ENCODE data around the gene MRPL21. TPM values are rescaled to one million over a fixed set of nuclear protein-coding genes. Genes with fewer than 3 reads are reported as not detected.

MRPL21 gene
- polyA plus RNA-seq, 10 donors = 36.1 to 57.3 (median 47.5) TPM

- DNase-seq = no peak
Measured at GRCh38 chr11:68936358-68936636, 32.7 kb upstream of the MRPL21 start.

DNA sequence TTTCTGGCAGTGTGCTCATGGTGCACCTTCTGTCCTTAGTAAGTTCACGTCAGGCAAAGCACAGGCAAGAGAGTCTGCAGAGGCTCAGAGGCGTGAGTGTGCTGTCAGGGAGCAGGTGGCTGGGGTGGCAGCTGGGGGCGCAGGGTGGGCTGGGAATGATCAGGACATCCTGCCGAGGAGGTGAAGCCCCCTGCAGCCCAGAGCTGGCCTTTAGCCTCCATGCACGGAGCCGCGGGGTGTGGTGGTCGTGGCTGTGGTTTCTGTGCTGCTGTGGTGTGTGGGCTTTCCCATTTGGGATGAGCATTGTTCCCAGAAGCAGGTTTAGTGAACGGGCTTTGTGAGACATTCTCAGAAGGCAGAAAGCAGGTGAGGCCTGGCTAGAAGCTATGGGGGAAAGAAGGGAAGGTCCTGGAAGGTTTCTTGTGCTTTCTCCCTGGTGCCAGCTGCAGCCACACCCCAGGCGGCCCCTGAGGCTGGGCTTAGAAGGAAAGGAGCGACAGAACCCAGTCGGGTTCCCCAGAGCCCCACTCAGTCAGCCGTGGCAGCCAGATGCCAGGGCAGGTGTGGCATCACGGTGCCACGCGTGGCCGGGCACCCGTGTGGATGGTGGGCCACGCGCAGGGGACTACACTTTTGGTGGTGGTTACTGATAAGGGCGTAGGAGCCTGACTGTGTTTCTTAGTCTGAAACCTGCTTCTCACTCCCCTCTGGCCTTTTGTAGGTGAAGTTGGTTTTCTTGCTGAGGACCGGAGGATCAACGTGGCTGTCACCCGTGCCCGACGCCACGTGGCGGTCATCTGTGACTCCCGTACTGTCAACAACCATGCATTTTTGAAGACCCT is 32.1 kb upstream of the MRPL21 start:
- DNase-seq = no peak

DNA sequence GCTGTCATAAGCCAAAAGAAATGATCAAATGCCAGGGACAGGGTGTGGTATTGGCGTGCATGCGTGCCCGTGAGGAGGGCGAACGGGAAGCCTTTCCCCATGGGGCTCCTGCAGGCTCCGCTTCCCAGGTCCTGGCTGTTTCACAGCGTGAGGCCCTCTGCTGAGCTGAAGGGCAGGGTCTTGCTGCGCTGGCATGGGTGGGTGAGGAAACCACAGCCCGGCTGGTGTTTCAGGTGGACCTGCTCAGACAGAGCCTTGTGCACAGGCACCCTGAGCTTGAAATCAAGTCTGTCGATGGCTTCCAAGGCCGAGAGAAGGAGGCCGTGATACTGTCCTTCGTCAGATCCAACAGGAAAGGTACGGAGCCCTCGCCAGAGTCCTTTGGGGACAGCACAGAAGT is 31.4 kb upstream of the MRPL21 start:
- no peak for DNase-seq

DNA sequence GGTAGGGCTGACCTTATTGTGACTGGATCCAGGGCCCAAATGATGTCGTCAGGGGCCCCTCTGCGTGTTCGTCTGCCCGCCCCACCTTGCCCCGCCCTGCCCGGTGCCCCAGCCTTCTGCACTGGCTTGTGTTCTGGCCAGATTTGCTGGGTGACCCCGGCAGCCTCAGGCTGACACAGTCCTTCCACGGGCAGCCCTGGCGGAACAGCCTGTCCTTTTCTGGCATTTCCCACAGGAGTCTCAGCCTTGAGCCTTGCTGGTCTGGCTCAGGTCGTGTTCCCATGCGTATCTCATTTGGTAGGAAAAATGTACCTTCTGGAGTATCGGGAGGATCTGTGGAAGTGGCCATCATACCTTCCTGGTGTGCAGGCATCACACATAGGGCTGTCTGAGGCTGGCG is 31.0 kb upstream of the MRPL21 start:
- DNase-seq = no peak

GRCh38 chr11:68934321-68934645 is 30.7 kb upstream of the MRPL21 start:
- no peak for DNase-seq

DNA sequence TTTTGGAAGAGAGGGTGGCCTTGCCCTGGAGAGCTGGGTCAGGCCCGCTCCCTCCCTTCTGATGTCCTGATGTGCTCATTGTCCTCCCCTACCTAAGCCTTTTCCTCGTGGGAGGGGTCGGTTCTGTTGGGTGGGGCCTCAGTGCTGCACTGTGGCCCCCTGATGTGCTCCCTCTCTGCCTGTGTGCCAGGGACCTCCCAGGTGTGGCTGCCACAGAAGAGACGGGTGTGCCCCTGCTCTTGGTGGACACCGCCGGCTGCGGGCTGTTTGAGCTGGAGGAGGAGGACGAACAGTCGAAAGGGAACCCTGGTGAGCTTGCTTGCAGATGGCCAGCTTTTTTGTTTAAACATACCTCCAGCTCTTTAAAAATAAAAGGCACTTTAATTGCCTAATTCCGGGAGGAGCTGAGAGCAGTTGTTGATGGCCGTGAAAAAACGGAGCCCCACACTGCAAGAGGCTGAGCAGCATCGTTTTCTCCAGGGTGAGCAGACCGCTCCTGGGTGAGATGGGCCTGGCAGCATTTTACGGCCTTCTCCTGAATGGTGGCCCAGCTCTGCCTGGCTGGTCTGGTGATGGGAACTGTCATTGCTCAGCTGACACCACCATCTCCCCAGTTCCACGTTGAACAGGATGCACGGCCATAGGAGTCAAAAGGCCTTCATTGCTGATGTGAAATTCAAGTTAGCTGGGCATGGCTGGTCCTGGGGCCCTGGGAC is 30.1 kb upstream of the MRPL21 start:
- DNase-seq = no peak

- DNase-seq = no peak
Measured at GRCh38 chr11:68932933-68933577, 29.4 kb upstream of the MRPL21 start.

DNA sequence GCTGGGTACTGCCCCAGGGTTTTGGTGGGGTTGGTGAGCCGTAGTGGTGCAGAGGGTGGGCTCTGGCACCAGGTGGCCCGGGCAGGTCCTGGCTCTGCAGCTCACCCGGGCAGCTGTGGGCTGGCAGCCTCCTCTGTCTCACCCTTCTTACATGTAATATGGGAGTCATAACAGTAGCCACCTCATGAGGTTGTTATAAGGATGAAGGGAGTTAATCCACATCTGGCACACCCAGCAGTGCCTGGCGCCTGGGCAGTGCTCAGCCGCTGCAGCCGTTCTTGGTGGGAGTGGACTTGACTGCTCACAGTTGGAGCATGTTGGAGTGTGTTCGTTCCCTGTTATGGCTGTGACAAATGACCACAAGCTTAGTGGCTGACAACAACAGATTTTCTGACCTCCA is 28.7 kb upstream of the MRPL21 start:
- no peak for DNase-seq

- DNase-seq = no peak
Measured at GRCh38 chr11:68931911-68932310, 28.3 kb upstream of the MRPL21 start.

DNA sequence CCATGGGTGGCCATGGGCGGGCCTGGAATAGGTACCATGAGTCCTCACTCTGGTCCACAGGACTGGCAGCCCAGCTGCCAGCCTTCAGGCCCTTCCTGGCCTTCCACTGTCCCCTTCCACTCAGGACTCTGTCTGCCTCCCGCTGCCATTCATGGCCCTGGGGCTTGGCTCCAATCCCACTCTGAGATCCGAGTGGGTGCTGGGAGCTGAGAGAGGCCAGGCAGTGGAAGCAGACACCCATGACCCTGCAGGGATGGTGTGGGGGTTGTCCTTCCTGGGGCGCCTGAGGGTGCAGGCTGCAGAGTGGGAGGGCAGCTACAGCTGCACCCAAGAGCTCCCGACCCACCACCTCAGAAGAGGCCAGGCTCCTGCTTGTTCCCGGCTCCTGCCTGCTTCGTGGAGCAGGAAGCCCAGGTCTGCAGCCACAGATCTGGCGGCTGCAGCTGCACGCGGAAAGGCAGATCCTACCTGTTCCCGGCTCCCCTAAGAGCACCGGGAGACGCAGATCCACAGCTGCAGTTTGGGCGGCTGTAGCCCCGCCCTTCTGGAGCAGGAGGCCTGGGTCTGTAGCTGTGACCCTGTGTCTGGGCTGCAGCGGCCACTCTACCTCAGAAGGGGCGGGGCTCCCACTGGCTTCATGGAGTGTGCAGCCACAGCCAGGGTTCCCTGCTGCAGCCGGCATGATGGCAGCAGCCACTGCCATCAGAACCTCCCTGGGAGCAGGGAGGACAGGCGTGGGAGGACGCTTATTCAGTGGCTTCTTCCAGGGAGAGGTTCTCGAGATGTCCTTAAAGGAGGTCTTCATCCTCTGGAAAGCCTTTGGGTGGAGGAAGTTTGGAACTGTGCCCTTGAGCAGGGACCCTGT is 27.6 kb upstream of the MRPL21 start:
- no peak for DNase-seq

DNA sequence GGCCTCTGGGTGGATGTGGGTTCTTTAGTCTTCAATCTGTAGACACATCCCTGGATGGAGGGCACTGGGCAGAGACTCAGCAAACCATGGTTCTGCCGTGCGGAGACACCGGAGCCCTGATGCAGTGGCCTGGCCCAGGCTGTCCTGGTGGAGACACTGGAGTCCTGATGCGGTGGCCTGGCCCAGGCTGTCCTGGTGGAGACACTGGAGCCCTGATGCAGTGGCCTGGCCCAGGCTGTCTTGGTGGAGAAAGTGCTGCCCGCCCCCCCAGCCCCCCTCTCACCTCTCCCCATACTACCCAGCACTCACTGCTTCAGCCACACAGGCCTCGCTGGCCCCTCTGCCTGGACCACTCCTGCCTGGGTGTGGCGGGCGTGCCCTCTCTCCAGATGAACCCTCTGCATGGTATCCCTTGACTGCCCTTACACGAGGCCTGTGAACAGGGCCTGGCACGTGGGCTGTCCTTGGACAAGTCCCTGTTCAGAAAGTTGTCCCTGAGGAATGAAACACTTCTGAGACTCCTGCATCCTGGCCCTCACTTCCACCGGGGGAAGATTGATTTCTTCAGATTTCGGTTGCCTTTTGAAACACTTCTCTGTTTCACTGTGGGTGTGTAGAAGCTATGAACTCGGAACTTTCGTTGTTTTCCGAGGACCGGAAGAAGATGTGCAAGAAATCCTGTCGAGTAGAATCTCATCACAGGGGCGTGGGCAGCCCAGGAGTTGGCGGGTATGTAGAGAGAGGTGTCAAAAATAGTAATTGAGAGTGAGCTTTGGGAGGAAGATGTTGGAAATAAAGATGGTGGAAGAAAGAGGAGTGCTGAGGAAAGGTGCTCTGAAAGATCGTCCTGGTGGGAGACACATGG is 26.3 kb upstream of the MRPL21 start:
- no peak for DNase-seq

DNA sequence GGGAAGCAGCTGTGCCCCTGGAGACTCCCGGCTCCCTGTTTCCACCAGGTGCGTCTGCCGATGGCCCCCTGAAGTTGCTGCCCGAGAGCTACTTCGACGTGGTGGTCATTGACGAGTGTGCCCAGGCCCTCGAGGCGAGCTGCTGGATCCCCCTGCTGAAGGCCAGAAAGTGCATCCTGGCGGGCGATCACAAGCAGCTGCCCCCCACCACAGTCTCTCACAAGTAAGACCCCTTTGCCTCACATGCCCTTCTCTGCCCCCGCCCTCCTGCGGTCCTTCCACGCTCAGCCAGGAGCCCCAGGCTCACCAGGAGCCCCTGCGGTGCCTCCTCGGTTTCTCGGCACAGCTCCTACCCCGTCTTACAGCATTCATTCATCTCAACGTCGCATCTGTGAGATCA is 25.5 kb upstream of the MRPL21 start:
- DNase-seq = no peak

DNA sequence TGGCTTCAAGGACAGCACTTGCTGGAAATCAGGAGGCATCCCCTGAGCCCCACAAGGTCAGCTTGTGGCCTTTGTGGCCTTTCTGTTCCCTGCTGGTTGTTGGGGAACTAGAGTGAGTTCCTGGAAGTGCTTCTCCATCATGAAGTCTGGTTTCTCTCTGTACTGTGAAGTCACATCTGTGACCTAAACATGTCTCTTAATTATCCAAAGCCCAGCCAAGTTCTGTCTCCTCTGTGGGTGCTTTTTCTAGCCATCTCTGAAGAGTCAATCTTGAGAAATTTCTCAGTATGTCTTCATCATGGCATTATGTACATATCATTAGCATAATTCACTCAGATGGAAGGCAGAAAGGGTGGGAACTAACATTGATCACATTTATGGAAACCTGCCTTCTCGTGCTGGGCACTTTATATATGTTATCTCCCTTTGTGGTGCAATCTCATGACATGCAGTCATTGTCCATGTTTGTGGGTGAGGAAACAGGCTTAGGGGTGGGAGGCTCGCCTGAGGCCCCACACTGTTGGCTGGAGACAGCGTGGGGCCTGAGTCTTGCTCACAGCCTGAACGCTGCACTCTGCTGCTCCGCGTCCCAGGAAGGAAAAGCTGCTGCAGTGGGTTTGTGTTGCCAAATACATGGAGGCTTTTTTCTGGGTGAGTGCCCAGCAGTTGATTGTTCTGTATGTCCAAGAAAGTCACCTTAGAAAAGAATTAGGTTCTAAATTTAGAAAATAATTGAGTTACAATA is 24.7 kb upstream of the MRPL21 start:
- DNase-seq = no peak

DNA sequence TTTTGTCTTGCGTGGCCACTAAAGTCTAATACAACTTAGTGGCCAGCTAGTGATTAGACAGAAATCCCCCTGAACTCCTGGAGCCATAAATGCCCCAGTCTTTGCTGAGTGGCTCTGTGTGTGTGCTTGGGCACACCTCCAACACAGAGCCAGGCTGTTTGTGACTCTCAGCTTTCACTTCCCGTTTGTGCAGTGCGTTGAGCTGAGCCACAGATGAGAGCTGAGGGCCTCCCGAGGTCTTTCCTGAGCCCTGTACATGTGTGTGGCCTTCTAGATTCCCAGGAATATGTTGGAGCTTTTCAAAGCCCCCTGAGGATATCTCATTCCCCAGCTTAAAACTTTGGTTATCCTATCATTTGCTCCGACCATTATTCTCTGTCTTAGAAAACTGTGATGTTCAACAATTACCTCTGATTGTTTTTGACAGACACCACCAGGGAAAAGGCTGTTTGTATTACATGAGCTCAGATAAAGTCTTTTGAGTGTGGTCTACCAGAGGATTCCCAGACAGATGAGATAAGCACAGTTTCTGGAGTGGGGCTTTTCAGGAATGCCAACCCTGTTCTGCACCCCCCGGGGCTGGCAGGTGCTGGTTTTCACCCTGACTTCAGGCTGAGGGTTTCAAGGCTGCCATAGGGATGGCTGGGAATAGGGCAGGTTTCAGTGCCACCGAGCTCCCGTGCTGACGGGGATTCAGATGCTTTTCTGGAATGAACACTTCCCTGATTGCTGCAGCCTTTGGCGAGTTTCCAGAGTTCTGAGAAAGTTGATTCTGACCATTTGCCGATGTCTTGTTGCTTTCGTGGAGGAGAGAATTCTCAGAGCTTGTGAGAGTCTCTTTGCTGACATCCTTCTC is 23.9 kb upstream of the MRPL21 start:
- peak in 2 of 3 donors; percentile 51 to 59 for DNase-seq

DNA sequence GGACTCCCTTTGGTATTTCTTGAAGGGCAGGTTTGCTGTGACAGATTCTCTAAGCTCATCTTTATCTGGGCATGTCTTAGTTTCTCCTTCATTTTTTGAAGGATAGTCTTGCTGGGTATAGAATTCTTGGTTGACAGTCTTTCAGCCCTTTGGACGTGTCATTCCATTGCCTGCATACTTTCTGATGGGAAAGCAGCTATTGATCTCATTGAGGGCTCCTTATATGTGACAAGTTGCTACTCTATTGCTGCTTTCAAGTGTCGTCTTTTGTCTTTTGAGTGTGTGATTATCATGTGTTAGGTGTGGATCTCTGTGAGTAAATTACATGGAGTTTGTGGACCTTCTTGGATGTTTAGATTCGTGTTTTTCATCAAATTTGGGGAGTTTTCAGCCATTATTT is 22.0 kb upstream of the MRPL21 start:
- no peak for DNase-seq

DNA sequence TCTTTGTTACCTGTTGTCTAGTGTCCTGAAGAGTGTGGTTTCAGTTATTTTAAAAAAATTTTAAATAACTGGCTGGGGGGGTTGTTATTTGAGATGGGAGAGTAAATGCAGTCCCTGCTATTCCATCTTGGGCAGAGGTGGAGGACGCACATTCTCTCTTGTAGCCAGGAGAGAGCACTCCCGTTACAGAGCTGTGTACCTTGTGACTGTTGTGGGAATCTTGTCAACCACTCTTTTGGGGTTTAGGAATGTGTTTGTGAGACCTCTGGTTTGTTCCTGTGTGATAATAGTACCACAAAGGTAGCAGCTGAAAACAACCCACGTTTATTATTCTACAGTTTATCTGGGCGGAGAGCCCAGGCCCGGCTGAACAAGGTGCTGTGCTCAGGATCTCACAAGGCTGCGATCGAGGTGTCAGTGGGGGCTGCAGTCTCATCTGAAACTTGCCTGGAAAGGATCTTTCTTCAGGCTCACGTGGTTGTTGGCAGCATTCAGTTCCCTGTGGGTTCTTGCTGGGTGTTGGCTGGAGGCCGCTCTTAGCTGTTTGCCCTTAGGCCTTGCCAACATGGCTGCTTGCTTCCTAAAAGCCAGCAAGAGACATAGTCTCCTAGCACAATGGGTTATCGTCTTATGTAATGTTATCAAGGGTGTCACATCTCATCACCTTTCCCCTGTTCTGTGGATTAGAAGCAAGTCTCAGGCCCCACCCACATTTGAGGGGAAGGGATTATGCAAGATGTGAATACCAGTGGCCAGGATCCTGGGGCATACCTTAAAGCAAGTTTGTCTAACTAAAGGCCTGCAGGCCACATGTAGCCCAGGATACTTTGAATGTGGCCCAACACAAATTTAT is 20.7 kb upstream of the MRPL21 start:
- no peak for DNase-seq

DNA sequence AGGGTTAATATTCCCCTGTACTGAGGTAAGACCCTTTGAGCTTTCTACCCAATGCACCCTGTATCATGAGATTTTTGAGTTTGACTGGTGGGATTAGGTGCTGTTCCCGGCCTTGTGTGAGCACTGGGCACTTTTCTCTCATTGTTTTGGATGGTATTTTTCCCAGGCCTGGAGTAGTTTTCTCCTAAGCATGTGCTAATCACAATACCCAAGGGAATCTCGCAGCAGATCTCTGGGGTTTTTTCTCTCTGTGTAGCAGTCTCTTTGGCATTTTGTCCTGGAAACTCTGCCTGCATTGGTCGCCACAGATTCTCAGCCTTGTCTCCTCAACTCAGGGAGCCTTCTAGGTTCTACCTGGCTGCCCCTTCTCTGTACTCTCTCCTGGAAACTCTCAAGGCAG is 20.0 kb upstream of the MRPL21 start:
- no peak for DNase-seq

GRCh38 chr11:68916439-68916838 is 12.8 kb upstream of the MRPL21 start:
- no peak for DNase-seq

DNA sequence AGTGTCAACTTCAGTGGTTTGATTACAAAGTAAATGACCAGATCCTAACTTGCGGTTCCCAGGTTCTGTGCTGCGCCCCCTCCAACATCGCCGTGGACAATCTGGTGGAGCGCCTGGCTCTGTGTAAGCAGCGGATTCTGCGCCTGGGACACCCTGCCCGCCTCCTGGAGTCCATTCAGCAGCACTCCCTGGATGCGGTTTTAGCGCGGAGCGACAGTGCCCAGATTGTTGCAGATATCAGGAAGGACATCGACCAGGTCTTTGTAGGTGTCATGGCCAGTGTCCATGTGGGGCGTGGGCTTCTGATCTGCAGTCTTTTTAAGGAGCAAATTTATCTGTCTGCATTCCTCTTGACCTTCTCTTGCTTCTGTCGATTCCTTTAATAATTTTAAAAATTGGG is 11.1 kb upstream of the MRPL21 start:
- DNase-seq = no peak
